ENCODE measurements around the gene PLEKHO1.
A peak's percentile ranks its signal among the peaks of the same experiment; 100 is the strongest.

PLEKHO1 gene

GRCh38 chr1:150150133-150151021, 661 bp downstream of the PLEKHO1 start:
- no peak for DNase-seq (ENCODE audit: low read depth)

- no peak for DNase-seq (ENCODE audit: low read depth)
These were observed 1.8 kb downstream of the PLEKHO1 start for GRCh38 chr1:150151291-150152181.

- DNase-seq (ENCODE audit: low read depth) = no peak
These were observed 2.4 kb downstream of the PLEKHO1 start for GRCh38 chr1:150152182-150152536.

GRCh38 chr1:150152772-150153456, 3.2 kb downstream of the PLEKHO1 start:
- DNase-seq (ENCODE audit: low read depth) = peak; percentile 57

- DNase-seq (ENCODE audit: low read depth) = no peak
These were observed 4.4 kb downstream of the PLEKHO1 start for GRCh38 chr1:150154143-150154542.

- no peak for DNase-seq (ENCODE audit: low read depth)
These were observed 5.8 kb downstream of the PLEKHO1 start for GRCh38 chr1:150155413-150156071.

- DNase-seq (ENCODE audit: low read depth) = peak; percentile 50
These were observed 7.3 kb downstream of the PLEKHO1 start for GRCh38 chr1:150156868-150157603.

- DNase-seq (ENCODE audit: low read depth) = no peak
These were observed 9.8 kb downstream of the PLEKHO1 start for GRCh38 chr1:150159550-150159949.

GRCh38 chr1:150160964-150161621, 11.4 kb downstream of the PLEKHO1 start:
- no peak for DNase-seq (ENCODE audit: low read depth)

- no peak for DNase-seq (ENCODE audit: low read depth)
These were observed 12.2 kb downstream of the PLEKHO1 start for GRCh38 chr1:150161747-150162581.

- no peak for DNase-seq (ENCODE audit: low read depth)
These were observed 12.8 kb downstream of the PLEKHO1 start for GRCh38 chr1:150162582-150162861.

- DNase-seq (ENCODE audit: low read depth) = peak; percentile 100
These were observed 13.4 kb downstream of the PLEKHO1 start for GRCh38 chr1:150162862-150163706.

- DNase-seq (ENCODE audit: low read depth) = no peak
These were observed 14.5 kb downstream of the PLEKHO1 start for GRCh38 chr1:150164224-150164623.

GRCh38 chr1:150164779-150165178, 15.1 kb downstream of the PLEKHO1 start:
- no peak for DNase-seq (ENCODE audit: low read depth)

- DNase-seq (ENCODE audit: low read depth) = no peak
These were observed 16.2 kb downstream of the PLEKHO1 start for GRCh38 chr1:150165622-150166612.

- DNase-seq (ENCODE audit: low read depth) = peak; percentile 57
These were observed 19.4 kb downstream of the PLEKHO1 start for GRCh38 chr1:150168960-150169601.

- DNase-seq (ENCODE audit: low read depth) = no peak
These were observed 22.1 kb downstream of the PLEKHO1 start for GRCh38 chr1:150171801-150172200.

All from iris pigment epithelial cell (primary cell).